GM08714 (cell line): Measurements from ENCODE around the gene SIDT1.

ENCODE experiments used
- H3K4me3 ChIP-seq: fragments of 200-500 bp; sonication (Bioruptor generic); 2 replicates; pipeline ENCODE4 v1.5.1; 2014; ENCODE audit warnings: mild to moderate bottlenecking, low read length, inconsistent platforms
- ZNF274 ChIP-seq: IDR thresholded peaks from 2 replicates; pipeline ENCODE4 v1.6.1; 2012; ENCODE audit warnings: mild to moderate bottlenecking, low read depth, low read length

Gene SIDT1

DNA sequence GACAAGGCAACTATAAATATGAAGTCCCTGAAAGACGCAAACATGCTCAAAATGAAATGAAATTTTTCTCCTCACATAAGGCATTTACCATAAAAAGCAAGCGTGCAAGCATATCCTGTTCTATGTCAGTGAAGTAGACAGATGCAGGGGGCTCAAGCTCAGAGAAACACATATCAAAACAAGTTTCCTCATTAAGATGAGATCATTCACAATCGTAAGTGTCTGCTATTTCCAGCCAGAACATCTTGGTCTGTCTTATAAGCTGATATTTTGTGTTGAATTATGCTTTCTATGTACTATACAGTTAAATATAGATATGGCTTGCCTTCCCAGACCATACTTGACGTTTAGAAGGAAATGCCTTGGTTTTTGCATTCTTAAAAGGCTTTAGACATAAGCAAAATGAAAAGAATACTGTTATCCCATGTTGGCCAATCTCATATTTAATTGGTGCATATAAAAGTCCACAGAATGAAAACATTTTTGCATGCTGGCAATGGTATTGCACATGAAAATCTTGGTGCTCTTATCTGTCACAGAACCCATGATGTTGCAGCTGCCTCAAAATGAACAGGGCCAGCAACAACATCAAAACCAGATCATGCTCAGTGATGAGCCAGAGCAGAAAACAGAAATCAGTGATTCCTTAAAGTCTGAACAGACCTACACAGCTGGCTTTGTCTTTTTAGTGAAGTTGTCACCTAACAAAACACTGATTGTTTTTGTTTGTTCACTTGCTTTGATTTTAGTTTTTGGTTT is 65.4 kb downstream of the SIDT1 start:
- no peak for TF ChIP-seq ZNF274
- no peak overlapping the region for H3K4me3 ChIP-seq

DNA sequence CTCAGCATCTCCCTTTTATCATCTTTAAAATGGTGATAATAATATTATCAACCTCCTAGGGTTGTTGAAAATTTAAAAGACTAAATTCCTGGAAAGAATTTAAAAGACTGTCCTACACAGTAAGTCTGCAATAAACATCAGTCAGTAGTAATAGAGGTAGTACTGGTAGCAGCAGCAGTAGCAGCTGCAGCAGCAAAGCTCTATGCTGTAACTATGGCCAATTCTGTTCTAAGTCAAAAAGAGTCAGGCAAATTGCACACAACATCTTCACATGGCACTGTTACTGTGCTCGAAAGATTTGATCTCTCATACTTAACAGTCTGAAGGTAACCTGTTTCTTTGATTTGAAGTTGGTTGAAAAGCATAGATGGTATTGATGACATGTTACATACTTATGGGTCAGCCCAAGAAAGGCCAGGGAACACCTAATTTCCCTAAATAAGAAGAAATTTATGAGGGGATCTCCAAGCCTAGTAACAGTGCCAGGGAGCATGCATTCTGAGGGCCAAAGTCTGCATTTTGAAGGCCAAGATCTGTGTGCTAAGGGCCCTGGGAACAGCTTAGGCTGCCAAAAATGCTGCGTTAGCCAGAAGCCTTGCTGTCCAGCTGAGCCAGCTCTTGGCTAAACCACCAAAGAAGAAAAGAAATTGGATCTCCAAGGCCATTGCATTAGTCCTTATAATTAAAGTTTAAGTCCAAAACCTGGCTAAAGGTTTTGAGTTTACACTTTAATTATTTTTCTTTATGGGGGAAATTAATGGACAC is 68.2 kb downstream of the SIDT1 start:
- H3K4me3 ChIP-seq: no peak overlapping the region
- TF ChIP-seq ZNF274: no peak

DNA sequence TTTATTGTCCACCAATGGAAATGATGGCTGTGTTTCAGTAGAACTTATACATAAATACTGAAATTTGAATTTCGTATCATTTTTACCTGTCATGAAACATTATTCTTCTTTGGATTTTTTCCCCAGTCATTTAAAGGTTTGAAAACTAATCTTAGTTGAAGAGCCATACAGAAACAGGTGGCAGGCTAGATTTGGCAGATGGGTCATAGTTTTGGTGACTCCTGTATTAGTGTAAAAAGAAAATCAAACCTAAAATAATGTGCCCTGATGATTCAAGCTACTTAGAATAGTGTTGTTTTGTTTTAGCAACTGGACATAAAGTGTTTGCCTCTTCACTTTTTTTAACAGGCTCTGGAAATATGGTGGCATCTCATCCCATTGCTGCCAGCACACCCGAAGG is 68.9 kb downstream of the SIDT1 start:
- H3K4me3 ChIP-seq: no peak overlapping the region
- no peak for TF ChIP-seq ZNF274

DNA sequence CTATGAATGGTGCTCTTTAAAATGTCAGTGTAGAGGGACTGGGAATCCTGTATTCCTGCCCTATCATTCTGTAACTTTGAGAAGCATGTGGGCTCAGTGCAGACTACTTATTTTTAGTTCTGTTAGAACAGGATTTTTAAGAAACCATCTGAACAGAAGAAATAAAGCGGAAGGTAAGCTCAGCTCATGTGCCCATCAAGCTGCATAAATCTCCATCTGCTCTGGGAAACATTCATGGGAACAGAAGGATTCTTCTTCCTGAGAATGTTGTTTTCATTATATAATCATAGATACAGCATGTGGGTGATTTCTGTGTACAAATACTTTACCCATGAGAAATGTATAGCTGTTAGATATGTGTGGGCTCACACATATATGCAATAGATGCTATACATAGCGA is 69.9 kb downstream of the SIDT1 start:
- no peak for TF ChIP-seq ZNF274
- H3K4me3 ChIP-seq: no peak overlapping the region

DNA sequence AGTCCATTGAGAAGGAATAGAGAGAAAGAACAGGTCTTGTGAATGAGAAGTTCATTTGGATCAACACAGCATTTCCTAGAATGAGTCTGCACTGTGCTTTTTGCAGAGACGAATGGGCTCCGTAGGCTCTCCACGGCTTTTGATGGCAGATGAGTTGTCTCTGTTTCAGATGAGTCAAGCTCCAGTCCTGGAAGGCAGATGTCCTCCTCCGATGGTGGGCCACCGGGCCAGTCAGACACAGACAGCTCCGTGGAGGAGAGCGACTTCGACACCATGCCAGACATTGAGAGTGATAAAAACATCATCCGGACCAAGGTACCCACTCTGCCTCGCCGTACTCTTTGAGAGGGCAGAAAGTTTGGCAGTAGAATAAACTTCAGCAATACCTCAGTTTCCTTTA is 70.5 kb downstream of the SIDT1 start:
- no peak overlapping the region for H3K4me3 ChIP-seq
- TF ChIP-seq ZNF274: no peak

DNA sequence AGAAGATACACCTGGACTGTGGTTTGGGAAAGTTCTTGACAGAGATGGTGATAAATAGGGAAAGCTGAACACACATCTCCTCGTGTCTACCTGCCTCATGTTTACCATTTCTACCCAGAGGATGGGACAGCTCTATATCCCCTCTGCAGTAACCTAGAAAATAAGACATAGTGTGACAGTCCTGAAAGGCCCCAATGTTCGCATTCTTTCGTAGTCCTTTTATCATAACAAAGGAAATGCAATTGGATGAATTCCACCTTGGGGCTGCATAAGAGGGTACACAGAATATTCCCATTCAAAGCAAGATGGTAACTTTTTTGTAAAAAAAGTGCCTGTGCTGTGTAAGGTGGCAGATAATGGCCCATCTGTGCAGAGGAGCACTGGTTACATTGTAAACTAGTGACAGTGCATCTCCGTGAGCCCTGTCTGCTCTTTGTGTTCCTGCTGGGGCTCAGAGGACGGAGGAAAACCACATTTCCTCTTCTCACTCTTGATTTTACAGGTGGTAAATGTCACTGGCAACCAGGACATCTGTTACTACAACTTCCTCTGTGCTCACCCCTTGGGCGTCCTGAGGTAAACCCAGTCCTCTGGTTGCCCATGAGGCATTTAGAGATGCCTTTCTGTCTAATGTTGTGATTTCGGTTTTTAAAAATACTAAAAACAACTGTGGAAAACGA is 74.3 kb downstream of the SIDT1 start:
- no peak overlapping the region; the same call in 1 of the 2 replicates for H3K4me3 ChIP-seq
- TF ChIP-seq ZNF274: no peak

DNA sequence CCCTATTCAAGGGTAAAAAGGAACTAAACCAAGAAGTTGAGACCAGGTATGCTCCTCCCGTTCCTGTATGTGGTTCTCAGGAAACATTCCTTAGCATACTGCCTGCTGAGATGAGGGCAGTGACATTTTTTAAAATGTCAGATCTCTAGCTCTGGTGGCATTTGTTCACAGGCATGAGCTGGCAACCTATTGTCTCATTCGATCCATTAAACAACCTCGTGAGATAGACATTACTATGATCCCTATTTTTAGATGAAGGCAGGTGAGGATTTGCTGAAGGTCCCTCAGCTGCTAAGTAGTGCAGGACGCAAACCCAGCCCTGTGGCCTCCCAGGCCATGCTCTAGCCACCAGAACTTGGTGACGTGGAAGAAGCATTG is 74.9 kb downstream of the SIDT1 start:
- H3K4me3 ChIP-seq: no peak overlapping the region; the same call in 1 of the 2 replicates
- TF ChIP-seq ZNF274: no peak

DNA sequence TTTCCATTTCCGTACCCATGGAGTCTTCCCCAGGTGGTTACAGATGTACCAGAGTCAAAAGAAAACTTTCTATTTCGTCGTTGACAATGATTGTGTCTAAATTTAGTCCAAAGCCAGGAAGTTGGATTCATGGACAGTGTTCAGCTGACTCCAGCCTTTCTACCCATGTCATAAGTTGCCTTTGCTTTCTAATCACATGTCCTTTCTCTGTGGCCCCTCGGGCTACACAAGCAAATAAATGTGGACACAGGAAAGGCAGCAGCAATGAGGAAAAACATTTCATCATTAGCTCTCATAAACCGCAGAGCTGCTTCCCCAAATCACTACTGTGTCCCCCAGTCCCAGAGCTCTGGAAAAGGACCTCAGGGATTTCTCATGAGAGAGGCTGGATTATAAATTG is 82.0 kb downstream of the SIDT1 start:
- no peak overlapping the region for H3K4me3 ChIP-seq
- no peak for TF ChIP-seq ZNF274

DNA sequence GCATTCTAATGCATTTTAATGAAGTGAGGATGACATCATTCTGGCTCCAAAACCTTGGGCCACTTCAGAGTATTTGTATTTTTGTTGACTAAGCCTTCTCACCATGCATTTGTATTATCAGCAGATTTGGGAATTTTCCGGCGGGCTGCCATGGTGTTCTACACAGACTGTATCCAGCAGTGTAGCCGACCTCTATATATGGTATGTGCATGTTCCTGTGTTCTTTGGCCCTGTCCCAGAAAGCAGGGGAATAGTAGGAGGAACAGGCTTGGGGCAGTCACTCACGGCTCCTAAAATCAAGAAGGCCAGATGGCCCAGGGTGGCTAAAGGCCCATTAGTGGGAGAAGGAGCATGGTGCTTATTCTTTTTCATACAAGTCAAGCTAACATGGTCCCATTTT is 83.6 kb downstream of the SIDT1 start:
- TF ChIP-seq ZNF274: no peak
- H3K4me3 ChIP-seq: no peak overlapping the region

DNA sequence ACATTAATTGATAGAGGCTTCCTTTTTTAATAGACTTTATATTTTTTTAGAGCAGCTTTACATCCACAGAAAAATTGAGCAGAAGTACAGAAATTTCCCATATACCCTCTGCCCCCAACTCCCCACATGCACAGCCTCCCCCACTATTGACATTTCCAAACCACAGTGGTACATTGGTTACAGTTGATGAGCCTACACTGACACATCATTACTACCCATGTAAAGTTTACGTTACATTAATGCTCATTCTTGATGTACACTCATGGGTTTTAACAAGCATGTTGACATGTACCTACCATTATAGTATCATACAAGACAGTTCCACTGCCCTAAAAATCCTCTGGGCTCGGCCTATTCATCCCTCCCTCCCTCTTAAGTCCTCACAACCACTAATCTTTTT is 85.4 kb downstream of the SIDT1 start:
- TF ChIP-seq ZNF274: no peak
- no peak overlapping the region for H3K4me3 ChIP-seq

DNA sequence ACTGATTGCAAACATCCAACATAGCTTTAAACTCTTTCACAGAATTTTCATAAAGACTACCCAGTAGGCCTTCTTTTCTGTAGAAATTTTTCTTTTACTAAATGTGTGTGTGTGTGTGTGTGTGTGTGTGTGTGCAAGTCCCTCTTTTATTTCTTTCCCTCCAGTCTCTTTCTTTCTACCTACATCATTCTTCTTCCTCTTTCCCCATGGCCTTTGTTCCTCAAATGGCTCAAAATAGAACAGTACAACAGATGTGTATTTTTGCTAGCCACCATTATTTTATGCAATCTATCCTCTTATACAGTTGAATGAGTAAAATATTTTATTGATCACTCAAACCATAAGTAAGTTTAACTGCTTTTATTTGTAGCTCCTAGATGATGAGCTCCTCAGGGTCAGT is 87.7 kb downstream of the SIDT1 start:
- TF ChIP-seq ZNF274: no peak
- H3K4me3 ChIP-seq: no peak overlapping the region

DNA sequence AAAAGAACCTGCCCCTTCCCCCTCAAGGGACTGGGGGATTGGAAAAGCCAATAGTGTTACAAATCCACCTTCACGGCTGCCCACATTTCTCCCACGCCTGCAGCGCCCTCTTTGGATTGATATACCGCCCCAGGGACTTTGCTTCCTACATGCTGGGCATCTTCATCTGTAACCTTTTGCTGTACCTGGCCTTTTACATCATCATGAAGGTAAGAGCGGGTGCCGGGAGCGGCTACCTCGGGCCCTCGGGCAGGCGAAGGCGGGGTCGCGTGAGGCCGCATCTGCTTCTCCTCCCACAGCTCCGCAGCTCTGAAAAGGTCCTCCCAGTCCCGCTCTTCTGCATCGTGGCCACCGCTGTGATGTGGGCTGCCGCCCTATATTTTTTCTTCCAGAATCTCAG is 91.0 kb downstream of the SIDT1 start:
- TF ChIP-seq ZNF274: no peak
- H3K4me3 ChIP-seq: no peak overlapping the region

DNA sequence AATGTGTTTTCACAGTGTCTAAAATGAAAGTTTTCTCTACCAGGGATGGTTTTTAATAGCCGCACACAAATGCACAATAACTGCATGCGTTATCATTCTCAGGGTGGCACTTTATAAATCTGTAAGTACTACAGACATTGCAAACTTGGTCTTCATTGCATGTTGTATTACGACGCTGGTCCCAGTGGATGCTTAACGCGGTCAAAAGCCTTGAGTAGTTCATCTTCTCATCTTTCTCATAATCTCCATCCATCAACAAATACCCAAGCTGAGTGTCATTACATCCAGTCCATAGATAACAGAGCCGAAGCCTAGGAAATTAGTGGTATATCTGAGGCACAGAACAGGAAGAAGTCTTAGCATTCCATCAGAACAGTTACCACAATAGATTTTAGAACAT is 91.5 kb downstream of the SIDT1 start:
- no peak for TF ChIP-seq ZNF274
- H3K4me3 ChIP-seq: no peak overlapping the region

DNA sequence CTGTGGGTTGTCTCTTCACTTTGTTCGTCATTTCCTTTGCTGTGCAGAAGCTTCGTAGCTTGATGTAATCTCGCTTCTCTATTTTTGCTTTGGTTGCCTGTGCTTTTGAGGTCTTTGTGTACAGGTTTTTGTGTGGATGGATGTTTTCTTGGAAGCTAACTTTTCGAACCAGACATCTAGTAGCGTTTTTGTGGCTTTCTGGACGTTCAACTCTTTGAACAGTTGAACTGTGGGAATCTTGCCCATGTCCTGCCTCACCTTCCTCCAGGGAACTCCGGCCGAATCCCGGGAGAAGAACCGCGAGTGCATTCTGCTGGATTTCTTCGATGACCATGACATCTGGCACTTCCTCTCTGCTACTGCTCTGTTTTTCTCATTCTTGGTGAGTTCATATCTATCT is 93.5 kb downstream of the SIDT1 start:
- H3K4me3 ChIP-seq: no peak overlapping the region

DNA sequence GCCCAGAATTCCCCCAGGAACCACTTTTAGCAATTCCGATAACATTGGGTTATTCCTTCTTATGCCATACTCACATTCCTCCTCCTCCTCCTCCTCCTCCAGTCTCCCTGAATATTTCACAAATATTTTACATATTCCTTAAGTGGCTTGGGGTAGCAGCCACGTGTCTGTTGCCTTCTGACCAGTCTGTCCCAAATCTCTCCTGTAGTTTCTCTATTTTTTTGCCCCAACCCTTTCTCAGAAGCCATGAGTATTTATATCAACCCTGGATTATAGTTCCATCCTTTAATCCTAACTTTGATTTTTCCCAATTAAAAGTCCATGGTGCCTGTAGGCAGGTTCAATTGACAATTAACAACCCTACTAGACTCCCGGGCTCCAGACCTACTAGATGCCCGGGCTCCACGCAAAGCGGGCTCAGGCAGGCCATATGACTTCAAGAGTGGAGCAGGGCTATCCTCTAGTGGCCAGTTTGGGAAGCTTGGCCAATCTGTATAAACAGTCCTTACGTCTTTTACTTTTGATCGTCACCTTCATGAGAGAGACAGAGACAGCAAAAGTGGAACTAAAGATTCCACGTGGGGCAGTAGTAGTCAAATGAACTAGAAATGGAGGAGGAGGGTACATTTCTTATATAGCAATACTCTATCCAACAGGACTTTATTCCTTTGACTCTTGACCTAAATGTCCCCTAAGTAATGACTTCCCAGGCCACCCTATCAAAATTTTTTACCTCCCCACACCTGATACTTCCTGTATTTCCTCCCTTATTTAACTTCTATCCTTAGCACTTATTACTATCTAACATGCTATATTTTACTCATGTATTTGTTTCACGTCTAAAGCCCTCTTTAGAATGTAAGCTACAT is 94.4 kb downstream of the SIDT1 start:
- no peak overlapping the region for H3K4me3 ChIP-seq
- TF ChIP-seq ZNF274: no peak

More for the DNA sequence above, 93.5 kb downstream of the SIDT1 start:
- TF ChIP-seq ZNF274: no peak
